ENCODE results near the gene ZNF691. TPM values are rescaled to one million over a fixed set of nuclear protein-coding genes. Genes with fewer than 3 reads are reported as not detected.
A peak's percentile ranks its signal among the peaks of the same experiment; 100 is the strongest.

ZNF691 gene
- total RNA-seq, 1 donor from 2014 or later = 11.9 TPM

- H3K4me1 ChIP-seq = peaks cover 22% of the 10 kb centered on the region
- intact Hi-C loops (cut with DNase I) = no loop called here
- no peaks in the 10 kb centered on the region for H3K27me3 ChIP-seq (ENCODE audit: low read depth)
- H3K27ac ChIP-seq = peak overlapping the region; percentile 85
- no peaks in the 10 kb centered on the region for H3K9me3 ChIP-seq
- H3K4me3 ChIP-seq = peak overlapping the region; percentile 98
- ATAC-seq = no peak
- H3K36me3 ChIP-seq = peaks cover 32% of the 10 kb centered on the region
- DNase-seq = no peak
- TF ChIP-seq CTCF (IDR thresholded peaks at IDR 0.05) = no peak
Observed at GRCh38 chr1:42847111-42847595, 740 bp downstream of the ZNF691 start.

- Histone ChIP-seq H3K27me3 (ENCODE audit: low read depth) (no peaks in the 10 kb centered on the region), H3K4me1 (peaks cover 22% of the 10 kb centered on the region), H3K36me3 (peaks cover 30% of the 10 kb centered on the region), H3K27ac (no peak overlapping the region), H3K9me3 (no peaks in the 10 kb centered on the region), H3K4me3 (peak overlapping the region; percentile 98)
- ATAC-seq (no peak), DNase-seq (no peak)
- TF ChIP-seq CTCF (IDR thresholded peaks at IDR 0.05) = no peak
- intact Hi-C loops (cut with DNase I) = no loop called here
Observed at GRCh38 chr1:42847721-42848460, 1.5 kb downstream of the ZNF691 start.

- no peak for TF ChIP-seq CTCF (IDR thresholded peaks at IDR 0.05)
- Histone ChIP-seq H3K4me1 (peaks cover 22% of the 10 kb centered on the region), H3K27me3 (ENCODE audit: low read depth) (no peaks in the 10 kb centered on the region), H3K4me3 (no peak overlapping the region), H3K9me3 (no peaks in the 10 kb centered on the region), H3K27ac (no peak overlapping the region), H3K36me3 (peaks cover 26% of the 10 kb centered on the region)
- intact Hi-C loops (cut with DNase I) = no loop called here
- no peak for ATAC-seq
- DNase-seq = no peak
Observed at GRCh38 chr1:42848823-42849537, 2.6 kb downstream of the ZNF691 start.

- H3K9me3 ChIP-seq = no peaks in the 10 kb centered on the region
- peaks cover 26% of the 10 kb centered on the region for H3K36me3 ChIP-seq
- intact Hi-C loops (cut with DNase I) = no loop called here
- H3K4me3 ChIP-seq = no peak overlapping the region
- no peak for DNase-seq
- no peak overlapping the region for H3K27ac ChIP-seq
- no peaks in the 10 kb centered on the region for H3K27me3 ChIP-seq (ENCODE audit: low read depth)
- peaks cover 20% of the 10 kb centered on the region for H3K4me1 ChIP-seq
- no peak for TF ChIP-seq CTCF (IDR thresholded peaks at IDR 0.05)
- no peak for ATAC-seq
Observed at GRCh38 chr1:42849944-42850343, 3.5 kb downstream of the ZNF691 start.

- Histone ChIP-seq H3K4me1 (peaks cover 10% of the 10 kb centered on the region), H3K27me3 (ENCODE audit: low read depth) (no peaks in the 10 kb centered on the region), H3K36me3 (peaks cover 26% of the 10 kb centered on the region), H3K9me3 (no peaks in the 10 kb centered on the region), H3K27ac (no peak overlapping the region), H3K4me3 (no peak overlapping the region)
- no peak for ATAC-seq
- intact Hi-C loops (cut with DNase I) = no loop called here
- no peak for TF ChIP-seq CTCF (IDR thresholded peaks at IDR 0.05)
- DNase-seq = no peak
Observed at GRCh38 chr1:42851420-42851819, 5.0 kb downstream of the ZNF691 start.
